Left ventricle myocardium inferior (tissue), 1 donor: ENCODE measurements around the gene SND1. TPM values are rescaled to one million over a fixed set of nuclear protein-coding genes. Genes with fewer than 3 reads are reported as not detected.

ENCODE experiments used
- DNase-seq: peaks from one replicate; pipeline ENCODE4 v3.0.0-alpha.2; 2020
- H3K27ac ChIP-seq: fragments of 200-600 bp; replicated peaks from 2 replicates; pipeline ENCODE4 v1.8.0; 2021
- H3K27me3 ChIP-seq: fragments of 200-600 bp; 2 replicates; pipeline ENCODE4 v1.8.0; 2021; ENCODE audit warnings: low read depth
- H3K36me3 ChIP-seq: fragments of 200-600 bp; 2 replicates; pipeline ENCODE4 v1.8.0; 2021
- H3K4me1 ChIP-seq: fragments of 200-600 bp; 2 replicates; pipeline ENCODE4 v1.8.0; 2021
- H3K4me3 ChIP-seq: fragments of 200-600 bp; 2 replicates; pipeline ENCODE4 v1.8.0; 2021; ENCODE audit warnings: mild to moderate bottlenecking, moderate library complexity
- H3K9me3 ChIP-seq: fragments of 200-600 bp; replicated peaks from 2 replicates; pipeline ENCODE4 v1.8.0; 2021
- intact Hi-C: fragments of 100-400 bp; cut with micrococcal nuclease; formaldehyde crosslinking; loops from one replicate; pipeline ENCODE4 v1.11.0; 2022
- total RNA-seq: library from RNA; stranded (reverse); fragmentation: NEBNext Ultra II Directional; extraction: Animal tissue kit (Norgen Biotek cat#: 25700); gene quantifications from one replicate; pipeline ENCODE4 v1.2.1, GENCODE V29; 2021
- TF ChIP-seq, protein P1 (sequence below): fragments of 200-600 bp; IDR thresholded peaks from 2 replicates; pipeline ENCODE4 v1.8.0; 2021; ENCODE audit warnings: antibody characterized with exemption, mild to moderate bottlenecking, borderline replicate concordance
- donor health status: DM: no; HTN: yes; CAD: no; lungs with severe emphysema.

The SND1 gene
- total RNA-seq, 1 donor from 2014 or later: 71.6 TPM

DNA sequence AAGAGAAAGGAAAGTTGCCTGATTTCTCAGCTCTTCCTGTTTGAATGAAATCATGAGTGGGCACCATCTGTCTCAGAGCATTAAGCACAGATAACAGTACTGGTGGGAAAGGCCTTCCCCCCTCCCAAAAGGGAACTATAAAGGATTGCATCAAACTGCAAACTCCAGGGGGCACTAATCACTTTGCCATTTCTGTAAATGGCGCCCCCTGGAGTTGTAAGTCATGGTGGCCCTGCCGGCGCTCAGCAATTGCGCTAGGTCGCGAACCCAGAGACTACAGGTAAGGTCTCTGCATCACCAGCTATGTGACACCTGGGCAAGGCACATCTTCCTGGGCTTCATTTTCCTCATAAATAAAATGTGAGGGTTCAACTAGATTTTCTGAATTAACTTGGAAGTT is 368.2 kb downstream of the SND1 start:
- no peaks in the 10 kb centered on the region for H3K27me3 ChIP-seq
- no peaks in the 10 kb centered on the region for H3K9me3 ChIP-seq
- no peak overlapping the region for H3K4me3 ChIP-seq
- peaks cover 8% of the 10 kb centered on the region for H3K36me3 ChIP-seq
- H3K4me1 ChIP-seq: no peaks in the 10 kb centered on the region
- intact Hi-C loops: no loop called here
- H3K27ac ChIP-seq: no peak overlapping the region
- TF ChIP-seq, protein P1, sequence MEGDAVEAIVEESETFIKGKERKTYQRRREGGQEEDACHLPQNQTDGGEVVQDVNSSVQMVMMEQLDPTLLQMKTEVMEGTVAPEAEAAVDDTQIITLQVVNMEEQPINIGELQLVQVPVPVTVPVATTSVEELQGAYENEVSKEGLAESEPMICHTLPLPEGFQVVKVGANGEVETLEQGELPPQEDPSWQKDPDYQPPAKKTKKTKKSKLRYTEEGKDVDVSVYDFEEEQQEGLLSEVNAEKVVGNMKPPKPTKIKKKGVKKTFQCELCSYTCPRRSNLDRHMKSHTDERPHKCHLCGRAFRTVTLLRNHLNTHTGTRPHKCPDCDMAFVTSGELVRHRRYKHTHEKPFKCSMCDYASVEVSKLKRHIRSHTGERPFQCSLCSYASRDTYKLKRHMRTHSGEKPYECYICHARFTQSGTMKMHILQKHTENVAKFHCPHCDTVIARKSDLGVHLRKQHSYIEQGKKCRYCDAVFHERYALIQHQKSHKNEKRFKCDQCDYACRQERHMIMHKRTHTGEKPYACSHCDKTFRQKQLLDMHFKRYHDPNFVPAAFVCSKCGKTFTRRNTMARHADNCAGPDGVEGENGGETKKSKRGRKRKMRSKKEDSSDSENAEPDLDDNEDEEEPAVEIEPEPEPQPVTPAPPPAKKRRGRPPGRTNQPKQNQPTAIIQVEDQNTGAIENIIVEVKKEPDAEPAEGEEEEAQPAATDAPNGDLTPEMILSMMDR: no peak
- DNase-seq: no peak

DNA sequence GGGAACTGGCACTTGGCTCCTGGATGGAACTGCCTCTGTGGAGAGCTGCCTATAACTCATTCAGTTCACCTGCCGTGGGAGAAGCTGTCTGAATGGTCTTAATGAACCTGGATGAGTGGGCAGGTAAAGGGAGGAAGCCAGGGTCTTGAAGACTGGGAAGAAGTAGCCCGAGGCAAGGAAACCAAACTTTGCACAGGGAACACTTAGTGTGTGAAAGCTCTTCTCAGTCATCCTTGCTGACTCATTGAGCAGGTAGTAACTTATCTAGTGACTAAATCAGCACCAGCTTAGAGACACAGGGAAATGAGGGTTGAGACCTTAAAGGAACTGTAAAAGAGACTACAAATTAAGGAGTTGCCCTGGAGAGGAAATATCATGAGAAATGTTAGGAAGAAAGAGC is 369.4 kb downstream of the SND1 start:
- H3K9me3 ChIP-seq: no peaks in the 10 kb centered on the region
- H3K27me3 ChIP-seq: no peaks in the 10 kb centered on the region
- H3K27ac ChIP-seq: no peak overlapping the region
- no peak for DNase-seq
- H3K36me3 ChIP-seq: peaks cover 8% of the 10 kb centered on the region
- H3K4me3 ChIP-seq: no peak overlapping the region
- H3K4me1 ChIP-seq: peaks cover 11% of the 10 kb centered on the region
- TF ChIP-seq, protein P1: no peak
- intact Hi-C loops: no loop called here

DNA sequence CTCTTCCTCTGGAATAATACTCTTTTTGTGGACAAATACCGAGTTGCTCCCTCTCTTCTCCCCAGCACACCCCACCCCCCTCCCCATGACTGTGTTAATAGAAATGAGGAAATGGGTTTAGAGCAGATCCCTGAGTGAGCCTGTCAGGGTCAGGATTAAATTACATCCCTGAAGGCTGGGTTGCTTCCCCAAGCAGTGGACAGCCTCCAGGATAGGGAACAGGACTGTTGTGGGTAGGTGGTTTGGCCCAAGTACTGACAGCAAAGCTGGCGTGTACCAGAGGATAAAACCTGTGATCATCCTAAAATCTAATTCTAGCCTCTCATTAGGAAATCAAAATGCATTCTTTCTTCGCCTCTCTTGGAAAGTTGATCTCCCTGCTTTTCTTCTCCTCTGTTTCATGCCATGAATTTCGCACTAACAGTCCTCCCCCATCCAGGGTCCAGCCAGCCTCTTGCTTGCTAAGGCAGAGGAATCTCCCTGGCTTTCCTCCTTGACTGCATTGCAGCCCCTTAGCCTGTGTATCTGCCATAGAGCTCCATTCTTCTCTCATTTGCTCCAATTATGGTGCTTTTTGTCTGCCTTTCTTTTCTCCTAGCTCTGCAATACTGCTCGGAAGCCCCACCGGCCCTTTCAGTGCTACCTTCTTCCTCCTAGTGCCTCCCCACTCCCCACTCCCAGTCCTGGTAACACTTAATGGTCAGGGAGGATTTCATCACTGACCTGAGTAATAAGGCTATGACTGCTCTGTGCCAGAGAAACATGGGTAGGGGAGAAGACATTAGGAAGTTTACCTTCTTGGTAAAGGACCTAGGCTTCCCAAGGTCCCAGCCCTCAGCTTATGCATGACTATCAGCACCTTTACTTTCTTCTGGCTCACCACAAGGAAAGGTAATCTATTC is 370.9 kb downstream of the SND1 start:
- Histone ChIP-seq H3K27me3 (no peaks in the 10 kb centered on the region), H3K4me1 (peaks cover 21% of the 10 kb centered on the region), H3K27ac (no peak overlapping the region), H3K9me3 (no peaks in the 10 kb centered on the region), H3K36me3 (peaks cover 8% of the 10 kb centered on the region), H3K4me3 (no peak overlapping the region)
- intact Hi-C loops: no loop called here
- TF ChIP-seq, protein P1: no peak
- DNase-seq: no peak

DNA sequence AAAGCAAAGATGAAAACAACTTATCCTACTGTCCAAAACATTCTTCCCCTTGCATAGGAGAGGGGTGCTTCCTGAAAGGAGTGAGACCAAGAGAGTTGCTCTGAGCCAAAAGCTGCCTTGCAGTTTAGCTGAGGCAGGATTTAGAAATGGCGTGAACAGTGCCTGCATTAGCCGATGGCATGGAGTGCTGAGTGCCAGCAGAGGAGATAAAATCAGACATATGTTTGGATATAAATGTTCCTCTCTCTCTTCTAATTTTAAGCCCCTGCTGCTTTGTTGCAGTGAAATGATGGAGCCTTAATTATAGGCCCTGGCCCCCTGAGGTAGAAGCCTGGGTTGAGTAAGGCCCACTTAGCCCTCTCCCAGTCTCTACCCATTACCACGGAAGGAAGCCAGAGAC is 372.2 kb downstream of the SND1 start:
- no peaks in the 10 kb centered on the region for H3K9me3 ChIP-seq
- H3K27ac ChIP-seq: no peak overlapping the region
- no peak overlapping the region for H3K4me3 ChIP-seq
- H3K36me3 ChIP-seq: peaks cover 8% of the 10 kb centered on the region
- intact Hi-C loops: no loop called here
- peaks cover 22% of the 10 kb centered on the region for H3K4me1 ChIP-seq
- DNase-seq: no peak
- TF ChIP-seq, protein P1: no peak
- H3K27me3 ChIP-seq: no peaks in the 10 kb centered on the region

DNA sequence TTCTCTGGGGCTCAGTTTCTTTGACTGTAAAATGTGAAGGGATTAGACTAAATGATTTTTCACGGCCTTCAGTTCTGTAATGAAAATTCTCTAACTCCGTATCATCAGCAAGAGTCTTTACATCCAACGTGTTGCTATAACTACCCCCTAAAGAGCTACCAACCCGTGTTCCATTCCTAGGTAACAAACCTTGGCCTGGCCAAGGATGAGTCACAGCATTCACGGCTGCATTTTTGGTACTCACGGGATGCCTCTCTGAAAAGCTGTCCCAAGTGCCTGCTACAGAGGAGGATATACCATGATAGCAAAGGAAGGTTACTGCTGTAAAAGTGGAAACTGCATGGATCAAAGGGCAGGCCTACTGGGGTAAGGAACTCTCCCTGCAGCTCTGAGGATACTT is 373.4 kb downstream of the SND1 start:
- Histone ChIP-seq H3K4me1 (peaks cover 26% of the 10 kb centered on the region), H3K9me3 (no peaks in the 10 kb centered on the region), H3K27ac (no peak overlapping the region), H3K27me3 (no peaks in the 10 kb centered on the region), H3K4me3 (no peak overlapping the region), H3K36me3 (peaks cover 8% of the 10 kb centered on the region)
- TF ChIP-seq, protein P1: no peak
- intact Hi-C loops: no loop called here
- no peak for DNase-seq
